HAP-1 (cell line): Measurements from ENCODE around the gene GPR150.

Source experiments
- DNase-seq, 2 experiments: peaks; one replicate each; pipeline ENCODE4 v3.0.0-alpha.2; 2016 to 2020; ENCODE audit warnings: low spot score in 2 of 2
- H3K27me3 ChIP-seq: fragments of 250-450 bp; sonication (Bioruptor Pico); 2 replicates; pipeline ENCODE4 v1.5.1; 2020; ENCODE audit warnings: low read depth, mild to moderate bottlenecking, moderate library complexity
- H3K36me3 ChIP-seq: fragments of 250-450 bp; sonication (Bioruptor Pico); replicated peaks from 2 replicates; pipeline ENCODE4 v1.5.1; 2020; ENCODE audit warnings: mild to moderate bottlenecking
- H3K4me1 ChIP-seq: fragments of 250-450 bp; sonication (Bioruptor Pico); 2 replicates; pipeline ENCODE4 v1.5.1; 2020; ENCODE audit warnings: mild to moderate bottlenecking
- H3K4me3 ChIP-seq: fragments of 250-450 bp; sonication (Bioruptor Pico); 2 replicates; pipeline ENCODE4 v1.5.1; 2020; ENCODE audit warnings: mild to moderate bottlenecking, moderate library complexity
- H3K9me3 ChIP-seq: fragments of 250-450 bp; sonication (Bioruptor Pico); 2 replicates; pipeline ENCODE4 v1.5.1; 2020; ENCODE audit warnings: mild to moderate bottlenecking, moderate library complexity
- in situ Hi-C: fragments of 300-500 bp; cut with MboI; formaldehyde crosslinking; loops from 3 replicates; pipeline ENCODE4 v1.14.3; 2020; ENCODE audit warnings: low sequenced_read_pairs, inconsistent platforms, mixed read lengths

Gene GPR150

DNA sequence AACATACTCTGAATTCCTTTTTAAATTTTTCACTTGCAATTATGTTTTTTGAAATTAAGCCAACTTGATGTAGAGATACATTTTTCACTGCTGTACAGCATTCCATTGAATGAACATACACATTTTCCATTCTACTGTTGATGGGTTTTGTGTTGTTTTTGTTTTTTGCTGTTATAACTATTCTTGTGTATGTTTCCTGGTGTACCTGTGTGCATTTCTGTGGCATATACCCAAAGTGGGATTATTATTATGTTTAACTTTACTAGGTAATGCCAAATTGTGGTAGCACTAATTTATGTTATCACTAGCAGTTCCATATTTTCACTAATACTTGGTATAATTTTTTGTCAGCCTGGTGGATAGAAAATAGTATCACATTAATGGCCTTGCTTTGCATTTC is 29.4 kb downstream of the GPR150 start:
- H3K4me3 ChIP-seq = no peak overlapping the region
- no peaks in the 10 kb centered on the region for H3K36me3 ChIP-seq
- in situ Hi-C loops = no loop called here
- peaks cover 12% of the 10 kb centered on the region for H3K4me1 ChIP-seq
- no peak for DNase-seq
- H3K9me3 ChIP-seq = no peaks in the 10 kb centered on the region
- no peaks in the 10 kb centered on the region for H3K27me3 ChIP-seq

DNA sequence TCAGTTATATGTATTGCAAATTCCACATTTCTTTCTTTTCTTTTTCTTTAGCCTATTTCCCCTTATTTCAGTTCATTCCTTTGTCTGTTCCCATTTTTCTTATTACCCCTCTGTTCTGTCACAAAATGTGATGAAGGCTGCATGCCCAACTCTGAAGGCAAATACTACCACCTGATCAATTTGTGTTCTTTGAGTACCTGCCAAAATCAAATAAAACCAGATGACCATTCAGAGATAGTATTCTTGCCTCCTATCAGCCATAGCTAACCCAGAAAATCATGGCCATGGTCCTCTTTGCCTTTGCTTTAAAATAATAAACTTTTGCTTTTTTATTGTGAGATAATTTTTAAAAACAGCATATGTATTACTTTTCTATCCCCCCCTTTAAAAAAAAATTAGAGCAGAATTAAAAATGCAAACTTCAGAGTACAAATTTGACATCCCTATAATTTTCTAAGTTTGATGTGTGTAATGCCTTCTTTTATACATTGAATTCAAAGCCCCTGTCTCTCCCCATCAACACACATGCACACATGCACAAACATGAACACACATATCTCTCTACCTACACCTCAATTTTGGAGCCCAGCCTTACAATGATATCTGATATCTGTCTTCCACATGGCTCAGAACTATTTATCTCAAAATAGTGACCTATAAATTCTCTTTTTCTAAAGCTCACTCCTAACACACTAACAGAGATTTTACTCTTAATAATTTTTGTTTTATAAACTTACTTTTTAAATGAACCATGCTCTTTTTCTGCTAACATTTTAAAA is 30.1 kb downstream of the GPR150 start:
- Histone ChIP-seq H3K4me1 (peaks cover 12% of the 10 kb centered on the region), H3K36me3 (no peaks in the 10 kb centered on the region), H3K4me3 (no peak overlapping the region), H3K27me3 (no peaks in the 10 kb centered on the region), H3K9me3 (no peaks in the 10 kb centered on the region)
- in situ Hi-C loops = no loop called here
- no peak for DNase-seq

DNA sequence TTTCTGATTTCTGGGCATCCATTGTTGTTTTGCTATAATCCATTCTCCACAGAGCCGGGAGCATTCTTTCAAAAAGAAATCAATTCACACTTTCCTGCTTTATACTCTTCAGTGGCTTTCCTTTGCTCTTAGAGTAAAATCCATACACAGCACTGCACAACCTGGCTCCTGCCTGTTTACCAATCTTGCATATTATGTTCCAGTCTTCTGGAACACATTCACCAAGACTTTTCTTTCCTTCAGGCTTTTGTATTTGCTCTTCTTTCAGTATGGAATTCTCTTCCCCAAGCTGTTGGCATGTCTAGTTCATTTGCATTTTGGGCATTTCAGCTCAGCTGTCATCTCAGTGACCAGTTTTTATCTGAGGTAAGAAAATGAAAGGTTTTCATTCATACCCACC is 33.0 kb downstream of the GPR150 start:
- in situ Hi-C loops = no loop called here

DNA sequence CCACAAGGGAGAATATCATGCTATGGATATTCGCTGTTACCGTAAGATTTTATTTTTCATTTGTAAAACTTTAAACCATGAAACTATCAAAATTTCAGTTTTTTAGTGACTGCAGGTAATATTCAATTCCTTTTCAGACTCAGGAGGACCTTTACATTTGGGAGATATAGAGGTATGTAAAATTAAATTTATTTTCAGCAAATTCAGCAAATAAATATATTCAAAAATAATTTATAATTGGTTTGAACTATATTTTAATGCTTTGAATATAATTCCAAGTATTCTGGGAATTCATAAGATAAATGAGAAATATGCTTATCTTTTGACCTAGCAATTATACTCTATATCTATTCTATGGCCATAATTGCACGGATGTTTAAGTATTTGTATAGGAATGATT is 34.3 kb downstream of the GPR150 start:
- no peaks in the 10 kb centered on the region for H3K27me3 ChIP-seq
- no peaks in the 10 kb centered on the region for H3K4me1 ChIP-seq
- DNase-seq = no peak
- in situ Hi-C loops = no loop called here
- no peak overlapping the region for H3K4me3 ChIP-seq
- no peaks in the 10 kb centered on the region for H3K9me3 ChIP-seq
- H3K36me3 ChIP-seq = no peaks in the 10 kb centered on the region

More for the DNA sequence above, 33.0 kb downstream of the GPR150 start:
- peaks cover 5% of the 10 kb centered on the region for H3K4me1 ChIP-seq
- no peaks in the 10 kb centered on the region for H3K27me3 ChIP-seq
- DNase-seq = no peak
- H3K9me3 ChIP-seq = no peaks in the 10 kb centered on the region
- no peak overlapping the region for H3K4me3 ChIP-seq
- H3K36me3 ChIP-seq = no peaks in the 10 kb centered on the region

DNA sequence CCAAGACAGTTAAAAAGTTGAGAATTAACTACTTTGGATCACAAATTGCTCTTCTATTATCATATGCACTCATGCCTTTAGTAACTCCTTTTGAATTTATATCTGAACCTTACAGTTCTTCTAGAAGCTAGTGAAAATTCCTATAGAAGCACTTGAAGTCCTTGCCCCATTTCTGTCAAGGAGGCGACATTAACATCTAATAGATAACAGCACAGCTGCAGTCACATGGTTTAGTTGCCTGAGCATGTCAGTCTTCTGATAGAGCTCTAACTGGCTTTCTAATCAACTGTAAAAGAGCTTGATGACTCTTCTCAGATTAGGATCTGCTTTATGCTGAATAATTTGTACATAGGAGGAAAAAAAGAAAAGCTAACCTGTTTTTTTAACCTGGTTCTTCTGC is 35.7 kb downstream of the GPR150 start:
- peaks cover 8% of the 10 kb centered on the region for H3K4me1 ChIP-seq
- in situ Hi-C loops = no loop called here
- DNase-seq = no peak
- no peak overlapping the region for H3K4me3 ChIP-seq
- no peaks in the 10 kb centered on the region for H3K9me3 ChIP-seq
- no peaks in the 10 kb centered on the region for H3K36me3 ChIP-seq
- no peaks in the 10 kb centered on the region for H3K27me3 ChIP-seq

DNA sequence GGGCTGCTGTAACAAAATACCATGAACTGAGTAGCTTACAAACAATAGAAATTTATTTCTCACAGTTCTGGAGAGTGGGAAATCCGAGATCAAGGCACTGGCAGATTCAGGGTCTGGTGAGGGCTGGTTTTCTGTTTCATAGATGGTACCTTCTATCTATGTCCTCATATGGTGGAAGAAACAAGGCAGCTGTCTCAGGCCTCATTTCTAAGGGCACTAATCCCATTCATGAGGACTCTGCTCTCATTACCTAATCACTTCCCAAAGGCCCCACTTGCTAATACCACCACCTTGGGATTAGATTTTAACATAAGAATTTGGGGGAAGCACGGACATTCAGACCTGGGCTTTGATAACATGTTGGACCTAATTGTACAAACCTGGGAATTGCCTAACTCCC is 40.2 kb downstream of the GPR150 start:
- Histone ChIP-seq H3K4me1 (peaks cover 8% of the 10 kb centered on the region), H3K9me3 (no peaks in the 10 kb centered on the region), H3K36me3 (no peaks in the 10 kb centered on the region), H3K4me3 (no peak overlapping the region), H3K27me3 (no peaks in the 10 kb centered on the region)
- DNase-seq = peak in 1 of 2 experiments; percentile 17
- in situ Hi-C loops = no loop called here

DNA sequence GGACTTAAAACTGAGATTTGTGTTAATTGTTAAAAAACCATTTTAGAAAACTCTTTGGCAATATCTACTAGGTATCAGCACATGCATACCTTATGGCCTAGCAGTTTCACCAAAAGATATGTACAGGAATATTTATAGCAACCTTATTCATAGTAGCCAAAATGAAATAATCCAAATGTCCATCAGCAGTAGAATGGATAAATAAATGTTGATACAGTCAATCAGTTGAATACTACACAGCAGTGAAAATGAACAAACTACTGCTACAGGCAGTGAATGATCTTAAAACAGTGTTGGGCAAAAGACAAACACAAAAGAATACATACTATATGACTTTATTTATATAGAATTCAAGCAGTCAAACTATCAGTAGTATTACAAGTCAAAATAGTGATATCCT is 43.1 kb downstream of the GPR150 start:
- Histone ChIP-seq H3K9me3 (no peaks in the 10 kb centered on the region), H3K4me3 (no peak overlapping the region), H3K36me3 (no peaks in the 10 kb centered on the region), H3K4me1 (peaks cover 8% of the 10 kb centered on the region), H3K27me3 (no peaks in the 10 kb centered on the region)
- no peak for DNase-seq
- in situ Hi-C loops = no loop called here

DNA sequence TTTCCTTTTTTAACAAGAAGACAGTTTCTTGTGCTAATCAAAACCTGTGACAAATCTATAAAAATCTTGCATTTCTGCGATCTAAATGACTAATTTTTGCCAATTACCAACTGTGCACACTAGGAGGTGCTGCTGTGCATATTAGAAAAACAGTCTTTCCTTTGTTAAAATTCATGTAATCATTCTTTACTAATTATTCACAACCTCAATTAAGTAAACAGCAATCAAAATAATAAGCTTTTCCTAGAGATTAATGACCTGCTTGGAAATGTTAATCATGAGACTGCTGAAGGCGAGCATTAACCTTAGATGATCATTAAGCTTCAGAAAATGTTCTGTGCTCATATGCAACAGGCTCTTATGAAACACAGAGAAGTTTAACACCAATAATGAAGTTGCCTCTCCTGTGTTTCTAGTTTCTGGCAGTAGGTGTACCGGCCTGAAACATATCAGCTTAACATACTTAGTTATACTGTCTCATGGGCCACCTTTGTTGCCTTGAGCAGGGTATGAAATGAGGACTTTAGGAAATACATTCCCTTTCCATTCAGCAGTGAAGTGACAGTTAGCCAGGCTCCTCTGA is 44.4 kb downstream of the GPR150 start:
- in situ Hi-C loops = no loop called here
- Histone ChIP-seq H3K4me3 (no peak overlapping the region), H3K27me3 (no peaks in the 10 kb centered on the region), H3K4me1 (peaks cover 8% of the 10 kb centered on the region), H3K9me3 (no peaks in the 10 kb centered on the region), H3K36me3 (no peaks in the 10 kb centered on the region)
- DNase-seq = peak; percentile 31 to 53

DNA sequence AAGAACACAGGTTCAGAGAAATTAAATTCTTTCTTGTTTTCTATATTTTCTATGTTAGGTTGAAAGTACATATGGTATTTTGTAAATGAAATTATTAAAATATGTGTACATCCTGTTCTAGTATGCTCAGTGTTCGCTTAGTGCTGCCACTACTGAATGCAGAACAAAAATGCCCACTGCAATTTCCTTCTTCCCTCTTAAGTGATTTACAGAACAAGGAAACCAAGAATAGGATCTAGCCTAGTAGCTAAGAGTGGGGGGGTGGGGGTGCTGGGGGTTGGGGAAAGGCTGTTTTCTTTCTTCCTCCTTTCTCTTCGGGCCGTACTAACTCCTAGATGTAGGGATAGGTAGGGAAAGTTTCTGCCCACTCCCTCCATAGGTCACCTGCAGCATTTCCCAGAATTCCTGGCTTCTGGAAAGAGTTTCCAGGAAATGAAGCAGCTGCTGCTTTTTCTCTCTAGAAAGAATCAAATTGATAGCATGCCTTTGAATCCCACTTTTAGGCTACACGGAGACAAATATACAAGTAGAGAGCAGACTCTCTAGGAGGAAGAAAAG is 47.3 kb downstream of the GPR150 start:
- DNase-seq = no peak
- H3K4me1 ChIP-seq = no peaks in the 10 kb centered on the region
- in situ Hi-C loops = no loop called here
- no peaks in the 10 kb centered on the region for H3K27me3 ChIP-seq
- no peak overlapping the region for H3K4me3 ChIP-seq
- H3K36me3 ChIP-seq = no peaks in the 10 kb centered on the region
- no peaks in the 10 kb centered on the region; the same call in 1 of the 2 replicates for H3K9me3 ChIP-seq

DNA sequence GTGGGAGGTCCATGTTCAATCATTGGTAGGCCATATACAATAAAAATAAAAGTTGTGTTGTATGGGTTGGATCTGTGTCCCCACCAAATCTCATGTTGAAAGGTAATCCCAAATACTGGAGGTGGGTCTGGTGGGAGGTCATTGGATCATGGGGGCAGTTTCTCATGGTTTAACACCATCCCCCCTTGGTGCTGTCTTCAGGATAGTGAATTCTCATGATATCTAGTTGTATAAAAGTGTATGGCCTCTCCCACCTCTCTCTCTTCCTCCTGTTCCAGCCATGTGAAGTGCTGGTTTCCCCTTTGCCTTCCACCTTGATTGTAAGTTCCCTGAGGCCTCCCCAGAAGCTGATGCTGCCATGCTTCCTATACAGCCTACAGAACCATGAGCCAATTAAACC is 47.8 kb downstream of the GPR150 start:
- H3K4me1 ChIP-seq = no peaks in the 10 kb centered on the region
- H3K9me3 ChIP-seq = no peaks in the 10 kb centered on the region; the same call in 1 of the 2 replicates
- no peak overlapping the region for H3K4me3 ChIP-seq
- DNase-seq = no peak
- H3K27me3 ChIP-seq = no peaks in the 10 kb centered on the region
- in situ Hi-C loops = no loop called here
- H3K36me3 ChIP-seq = no peaks in the 10 kb centered on the region

DNA sequence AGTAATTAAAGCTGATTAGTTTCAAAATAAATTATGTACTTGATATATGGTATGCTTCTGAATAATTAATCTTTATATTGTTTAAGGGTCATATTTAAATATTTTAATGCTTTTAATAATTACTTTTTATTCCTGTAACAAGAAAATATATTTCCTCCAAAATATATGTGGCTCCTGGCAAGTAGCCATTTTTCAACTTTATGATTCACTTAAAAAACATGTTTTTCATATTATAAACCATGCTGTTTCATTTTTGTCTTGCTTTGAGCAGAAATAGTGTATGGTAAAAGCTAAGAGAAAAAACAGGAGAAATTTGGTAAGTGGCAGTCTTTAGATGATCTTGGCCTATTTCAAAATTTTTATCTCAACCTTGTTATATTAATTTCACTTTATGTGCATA is 48.3 kb downstream of the GPR150 start:
- no peaks in the 10 kb centered on the region for H3K36me3 ChIP-seq
- H3K4me1 ChIP-seq = no peaks in the 10 kb centered on the region
- no peak for DNase-seq
- no peaks in the 10 kb centered on the region; the same call in 1 of the 2 replicates for H3K9me3 ChIP-seq
- no peak overlapping the region for H3K4me3 ChIP-seq
- in situ Hi-C loops = no loop called here
- no peaks in the 10 kb centered on the region for H3K27me3 ChIP-seq

DNA sequence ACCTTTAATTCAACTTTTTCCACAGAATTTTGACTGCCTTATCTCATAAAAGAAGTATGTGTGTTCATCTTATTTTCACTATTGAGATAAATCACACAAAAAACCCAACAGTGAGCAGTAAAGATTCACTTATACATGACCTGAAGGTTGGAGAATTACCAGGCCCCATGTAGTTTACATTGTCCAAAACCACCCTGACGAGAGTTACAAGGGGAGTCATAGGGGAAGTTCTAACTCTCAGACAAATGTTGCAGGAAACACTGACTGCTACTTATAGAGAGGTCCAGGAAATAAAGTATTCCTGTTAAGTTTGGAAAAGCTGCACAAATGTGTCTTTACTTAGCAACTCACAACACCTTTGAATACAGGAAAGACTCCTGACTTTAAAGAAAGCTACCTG is 48.8 kb downstream of the GPR150 start:
- no peaks in the 10 kb centered on the region for H3K36me3 ChIP-seq
- H3K9me3 ChIP-seq = no peaks in the 10 kb centered on the region; the same call in 1 of the 2 replicates
- DNase-seq = no peak
- no peak overlapping the region for H3K4me3 ChIP-seq
- no peaks in the 10 kb centered on the region for H3K4me1 ChIP-seq
- in situ Hi-C loops = no loop called here
- H3K27me3 ChIP-seq = no peaks in the 10 kb centered on the region

DNA sequence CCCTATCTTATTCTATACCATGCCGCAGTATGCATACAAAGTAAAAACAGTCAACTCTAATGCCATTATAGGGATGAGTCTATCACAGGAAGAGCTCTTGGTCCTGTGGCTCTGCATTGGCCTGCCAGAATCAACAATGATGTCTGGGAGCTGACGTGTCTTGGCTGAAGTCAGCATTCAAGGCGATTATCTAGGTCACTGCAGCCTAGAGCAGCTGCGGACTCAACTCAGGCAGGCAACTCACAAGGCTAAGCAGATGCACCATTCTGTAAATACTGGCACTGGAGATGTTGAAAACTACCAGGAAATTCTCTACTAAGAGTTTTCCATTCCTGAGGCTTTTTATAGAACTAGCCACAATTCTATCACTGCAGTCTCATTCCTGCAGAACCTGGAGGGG is 49.7 kb downstream of the GPR150 start:
- in situ Hi-C loops = no loop called here
- Histone ChIP-seq H3K36me3 (no peaks in the 10 kb centered on the region), H3K4me1 (no peaks in the 10 kb centered on the region), H3K4me3 (no peak overlapping the region), H3K9me3 (no peaks in the 10 kb centered on the region; the same call in 1 of the 2 replicates), H3K27me3 (no peaks in the 10 kb centered on the region)
- DNase-seq = no peak

DNA sequence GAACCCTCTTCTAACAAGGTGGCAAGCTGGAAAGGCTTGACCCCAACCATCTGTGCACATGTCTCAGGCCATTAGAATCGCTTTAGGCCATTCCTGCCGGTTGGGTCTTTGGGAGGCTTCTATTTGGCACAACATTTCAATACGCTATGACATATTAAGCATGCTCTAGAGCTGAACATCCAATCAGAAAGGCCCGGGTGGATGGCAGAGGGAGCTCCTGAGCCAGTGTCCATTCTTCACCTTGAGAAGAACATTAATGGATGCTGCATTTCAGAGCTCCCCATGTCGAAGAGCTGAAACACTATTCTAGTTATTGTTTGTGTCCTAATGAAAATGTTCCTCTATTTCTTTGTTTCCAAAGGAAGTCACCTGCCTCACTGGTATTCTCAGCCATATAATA is 50.1 kb downstream of the GPR150 start:
- no peaks in the 10 kb centered on the region; the same call in 1 of the 2 replicates for H3K9me3 ChIP-seq
- in situ Hi-C loops = no loop called here
- DNase-seq = no peak

More for the DNA sequence above, 50.1 kb downstream of the GPR150 start:
- Histone ChIP-seq H3K27me3 (no peaks in the 10 kb centered on the region), H3K36me3 (no peaks in the 10 kb centered on the region), H3K4me3 (no peak overlapping the region), H3K4me1 (no peaks in the 10 kb centered on the region)
